ENCODE data around the gene CPLANE1.
"Not testable (repeated sequence)": the region's sequence is repeated elsewhere in the genome, so short reads cannot be mapped to it uniquely, and the experiment has no call there.

The CPLANE1 gene

DNA sequence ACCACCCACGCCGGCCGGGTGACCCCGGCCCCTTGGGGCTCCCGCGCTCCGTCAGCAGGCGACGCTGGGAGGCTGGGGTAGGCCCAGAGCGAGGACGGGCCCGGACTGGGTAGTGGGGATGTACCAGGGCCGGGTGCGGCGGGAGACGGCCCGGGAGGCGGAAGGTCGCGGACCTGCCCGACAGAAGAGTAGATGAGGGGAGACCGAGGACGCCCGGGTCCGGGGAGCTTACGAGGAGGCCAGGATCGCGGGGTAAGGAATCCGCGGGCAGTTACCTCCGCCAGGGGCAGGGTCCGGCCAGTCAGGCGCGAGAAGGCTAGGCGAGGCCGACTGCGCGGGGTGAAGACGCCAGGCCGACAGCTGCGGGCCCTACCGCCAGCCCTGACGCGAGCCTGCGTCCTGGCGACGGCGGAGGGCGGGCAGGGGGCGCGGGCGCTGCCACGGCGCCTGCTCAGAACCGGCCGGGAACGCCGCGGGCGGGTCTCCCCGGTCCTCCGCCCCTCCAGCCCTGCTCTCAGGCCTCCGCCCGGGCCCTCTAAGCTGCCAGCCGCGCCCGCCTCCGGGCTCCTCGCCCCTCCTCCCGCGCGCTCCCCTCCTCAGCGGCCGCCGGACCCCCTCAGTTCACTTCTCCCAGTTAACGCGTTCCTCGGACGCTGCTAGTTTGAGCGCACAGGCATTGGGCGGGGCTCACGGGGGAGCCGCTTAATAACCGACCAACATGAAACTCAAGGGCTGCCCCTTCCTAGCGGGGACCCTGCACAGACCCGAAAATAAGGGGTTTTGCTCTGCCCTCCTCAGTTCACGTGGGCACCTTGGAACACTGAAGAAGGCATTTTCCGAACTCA is at the start of gene CPLANE1:
Gene CPLANE1, minus strand, starts transcription at position 407 of the 845 bp plus-strand sequence. CDS start 1,678 bp downstream, outside the sequence.
- DNase-seq, result no peak

GRCh38 chr5:37296313-37296712 is 47.1 kb upstream of the CPLANE1 start:
- not testable (repeated sequence) for DNase-seq

- DNase-seq, result peak; percentile 15
These were observed 34.1 kb upstream of the CPLANE1 start for GRCh38 chr5:37283214-37283820.

GRCh38 chr5:37275511-37275910 is 26.3 kb upstream of the CPLANE1 start:
- DNase-seq, result no peak

DNA sequence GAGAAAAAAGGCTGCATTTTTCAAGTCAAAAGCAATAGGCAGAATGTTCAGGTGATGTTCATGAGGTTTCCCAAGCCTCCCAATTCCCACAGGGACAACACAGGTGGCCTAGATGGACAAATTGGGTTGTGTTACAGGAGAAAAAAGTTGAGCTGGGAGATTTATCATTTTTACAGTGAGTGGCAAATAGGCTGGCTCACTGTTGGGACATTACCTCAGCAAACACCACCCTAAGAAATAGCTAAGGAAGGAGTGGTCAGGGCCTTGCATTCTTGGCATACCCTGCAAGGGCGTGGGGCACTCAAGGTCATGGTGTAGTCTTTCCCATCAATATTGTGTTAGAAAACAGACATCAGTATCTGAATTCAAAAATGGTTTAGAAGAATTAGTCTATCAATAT is 23.3 kb upstream of the CPLANE1 start:
- no peak for DNase-seq

GRCh38 chr5:37268100-37268499 is 18.9 kb upstream of the CPLANE1 start:
- not testable (repeated sequence) for DNase-seq

GRCh38 chr5:37255774-37256358 is 6.7 kb upstream of the CPLANE1 start:
- DNase-seq, result no peak

DNA sequence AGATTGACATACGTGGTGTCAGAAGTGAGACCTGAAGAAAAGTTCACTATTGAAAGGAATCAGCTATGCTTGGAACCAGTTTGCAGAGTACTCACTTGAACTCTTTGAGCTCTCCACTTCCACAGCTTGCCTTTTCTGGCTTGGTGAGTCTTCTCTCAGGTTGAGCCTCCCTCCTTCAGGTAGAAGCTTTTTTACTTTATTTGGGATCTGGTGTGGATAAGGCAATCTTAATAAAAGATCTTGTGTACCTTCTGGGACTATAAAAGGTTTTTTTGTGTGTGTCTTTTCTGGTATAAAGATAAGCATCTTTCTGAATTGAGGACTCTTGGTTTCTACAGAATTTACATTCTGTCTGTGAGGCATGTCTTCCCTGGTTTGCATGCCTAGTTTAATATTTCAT is 5.4 kb upstream of the CPLANE1 start:
- no peak for DNase-seq

- DNase-seq, result no peak
These were observed 2.5 kb upstream of the CPLANE1 start for GRCh38 chr5:37251665-37252064.

GRCh38 chr5:37249815-37250164 is 614 bp upstream of the CPLANE1 start:
- DNase-seq, result no peak

DNA sequence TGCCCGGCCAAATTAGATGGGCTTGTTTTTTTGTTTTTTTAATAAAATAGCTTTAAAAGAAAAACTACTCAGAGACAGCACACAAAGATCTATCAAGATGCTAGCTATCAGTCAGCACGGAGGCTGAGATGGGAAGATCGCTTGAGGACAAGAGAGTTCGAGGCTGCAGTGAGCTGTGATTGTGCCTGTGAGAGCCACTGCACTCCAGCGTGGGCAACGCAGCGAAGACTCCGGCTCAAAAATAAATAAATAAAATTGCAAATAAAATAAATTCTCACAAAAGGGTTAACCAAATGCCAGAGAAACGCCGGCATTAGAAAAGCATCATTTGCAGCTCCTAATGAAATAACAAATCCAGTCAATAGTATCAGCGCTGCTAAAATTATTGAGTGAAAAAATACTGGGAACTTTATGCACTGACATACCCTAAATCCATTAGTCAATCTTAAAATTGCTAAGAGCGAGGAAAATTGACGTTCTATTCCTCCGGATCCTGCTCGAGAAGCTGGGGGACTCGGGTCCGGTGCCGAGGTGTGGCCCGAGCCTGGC is 681 bp downstream of the CPLANE1 start:
- no peak for DNase-seq

DNA sequence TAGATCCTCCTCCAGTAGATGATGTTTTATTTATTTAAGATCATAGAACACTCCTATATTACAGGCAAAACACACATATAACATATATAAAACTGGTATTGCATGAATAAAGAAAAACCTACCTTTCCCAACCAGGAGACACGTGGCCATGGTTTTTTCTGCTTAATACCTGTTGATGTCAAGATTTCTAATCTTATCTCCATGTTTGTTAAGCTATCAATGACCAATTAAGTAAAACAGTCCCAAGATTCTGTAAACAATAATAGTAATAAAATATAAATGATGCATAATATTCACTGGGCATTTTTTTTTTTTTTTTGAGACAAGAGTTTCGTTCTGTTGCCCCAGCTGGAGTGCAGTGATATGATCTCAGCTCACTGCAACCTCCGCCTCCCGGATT is 1.7 kb downstream of the CPLANE1 start:
- DNase-seq, result no peak

GRCh38 chr5:37247036-37247435 is 2.1 kb downstream of the CPLANE1 start:
- DNase-seq, result no peak

DNA sequence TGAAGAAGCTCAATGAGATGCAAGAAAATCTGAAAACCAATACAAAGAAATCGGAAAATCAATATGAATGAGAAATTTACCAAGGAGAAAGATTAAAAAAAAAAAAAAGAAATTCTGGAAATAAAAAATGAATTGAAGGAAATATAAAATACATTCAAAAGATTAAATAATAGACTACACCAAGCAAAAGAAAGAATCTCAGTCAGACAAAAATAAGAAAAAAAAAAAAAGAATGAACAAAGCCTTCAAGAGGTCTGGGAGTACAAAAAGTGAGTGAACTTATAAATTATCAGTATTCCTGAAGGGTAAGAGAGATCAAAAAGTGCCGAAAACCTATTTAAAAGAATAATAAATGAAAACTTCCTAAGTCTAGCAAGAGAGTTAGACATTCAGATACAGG is 14.9 kb downstream of the CPLANE1 start:
- DNase-seq, result no peak

DNA sequence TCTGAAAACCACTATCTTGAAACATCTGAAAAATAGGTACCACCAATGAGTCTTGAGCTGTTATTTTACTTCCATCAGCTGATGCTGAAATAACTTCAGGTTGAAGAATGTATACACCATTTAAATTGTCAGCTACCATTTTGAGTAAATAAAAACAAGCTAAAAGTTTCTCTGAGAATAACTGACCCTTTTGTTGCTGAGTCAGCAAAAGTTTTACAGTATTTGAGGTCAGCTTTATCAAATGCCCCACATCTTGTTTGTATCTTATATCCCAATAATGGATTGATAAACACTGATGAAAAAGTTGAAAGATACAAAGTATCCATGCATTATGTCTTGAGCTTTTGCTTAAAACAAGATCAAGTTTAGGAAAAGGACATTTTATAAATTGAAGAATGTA is 22.8 kb downstream of the CPLANE1 start:
- DNase-seq, result no peak

- DNase-seq, result no peak
These were observed 27.0 kb downstream of the CPLANE1 start for GRCh38 chr5:37222181-37222580.

DNA sequence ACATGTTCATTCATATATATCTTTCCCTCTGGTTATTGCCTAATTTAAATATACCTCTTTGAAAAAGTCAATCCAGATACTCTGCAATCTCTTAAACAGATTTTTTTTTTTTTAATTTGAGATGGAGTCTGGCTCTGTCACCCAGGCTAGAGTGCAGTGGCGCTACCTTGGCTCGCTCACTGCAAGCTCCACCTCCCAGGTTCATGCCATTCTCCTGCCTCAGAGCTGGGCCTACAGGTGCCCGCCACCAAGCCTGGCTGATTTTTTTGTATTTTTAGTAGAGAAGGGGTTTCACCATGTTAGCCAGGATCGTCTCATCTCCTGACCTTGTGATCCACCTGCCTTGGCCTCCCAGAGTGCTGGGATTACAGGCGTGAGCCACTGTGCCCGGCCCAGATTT is 28.8 kb downstream of the CPLANE1 start:
- DNase-seq, result not testable (repeated sequence)

DNA sequence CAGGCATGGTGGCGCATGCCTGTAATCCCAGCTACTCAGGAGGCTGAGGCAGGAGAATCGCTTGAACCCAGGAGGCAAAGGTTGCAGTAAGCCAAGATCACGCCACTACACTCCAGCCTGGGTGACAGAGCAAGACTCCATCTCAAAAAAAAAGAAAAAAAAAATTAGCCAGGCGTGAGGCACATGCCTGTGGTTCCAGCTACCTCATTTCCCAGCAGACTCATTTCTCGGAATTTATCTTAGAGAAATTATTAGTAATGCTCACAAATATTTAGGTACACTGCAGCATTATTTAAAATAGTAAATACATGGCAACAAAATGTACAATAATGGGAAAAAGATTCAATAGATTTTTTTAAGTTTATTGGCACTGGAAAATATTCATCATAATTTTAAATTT is 29.8 kb downstream of the CPLANE1 start:
- DNase-seq, result not testable (repeated sequence)

DNA sequence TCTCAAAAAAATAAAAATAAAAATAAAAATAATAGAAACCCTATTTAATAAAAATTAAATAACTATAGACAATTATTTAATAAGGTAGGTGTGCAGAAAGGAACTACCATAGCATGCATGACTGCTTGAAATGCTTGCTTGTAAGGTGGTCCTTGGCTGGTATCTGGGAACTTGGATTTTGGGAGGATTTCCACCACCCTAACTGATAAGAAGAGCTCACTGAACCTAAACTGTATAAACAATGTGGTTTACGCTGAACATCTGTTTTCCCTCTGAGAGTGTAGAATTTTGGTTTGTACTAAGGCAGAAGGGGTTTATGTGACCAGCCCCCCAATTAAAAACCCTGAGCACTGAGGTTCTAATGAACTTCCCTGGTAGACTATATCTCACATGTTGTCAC is 31.2 kb downstream of the CPLANE1 start:
- DNase-seq, result no peak

- no peak for DNase-seq
These were observed 34.6 kb downstream of the CPLANE1 start for GRCh38 chr5:37214550-37214949.

- DNase-seq, result peak; percentile 81
These were observed 37.1 kb downstream of the CPLANE1 start for GRCh38 chr5:37212096-37212495.

- DNase-seq, result no peak
These were observed 37.5 kb downstream of the CPLANE1 start for GRCh38 chr5:37211661-37212060.

DNA sequence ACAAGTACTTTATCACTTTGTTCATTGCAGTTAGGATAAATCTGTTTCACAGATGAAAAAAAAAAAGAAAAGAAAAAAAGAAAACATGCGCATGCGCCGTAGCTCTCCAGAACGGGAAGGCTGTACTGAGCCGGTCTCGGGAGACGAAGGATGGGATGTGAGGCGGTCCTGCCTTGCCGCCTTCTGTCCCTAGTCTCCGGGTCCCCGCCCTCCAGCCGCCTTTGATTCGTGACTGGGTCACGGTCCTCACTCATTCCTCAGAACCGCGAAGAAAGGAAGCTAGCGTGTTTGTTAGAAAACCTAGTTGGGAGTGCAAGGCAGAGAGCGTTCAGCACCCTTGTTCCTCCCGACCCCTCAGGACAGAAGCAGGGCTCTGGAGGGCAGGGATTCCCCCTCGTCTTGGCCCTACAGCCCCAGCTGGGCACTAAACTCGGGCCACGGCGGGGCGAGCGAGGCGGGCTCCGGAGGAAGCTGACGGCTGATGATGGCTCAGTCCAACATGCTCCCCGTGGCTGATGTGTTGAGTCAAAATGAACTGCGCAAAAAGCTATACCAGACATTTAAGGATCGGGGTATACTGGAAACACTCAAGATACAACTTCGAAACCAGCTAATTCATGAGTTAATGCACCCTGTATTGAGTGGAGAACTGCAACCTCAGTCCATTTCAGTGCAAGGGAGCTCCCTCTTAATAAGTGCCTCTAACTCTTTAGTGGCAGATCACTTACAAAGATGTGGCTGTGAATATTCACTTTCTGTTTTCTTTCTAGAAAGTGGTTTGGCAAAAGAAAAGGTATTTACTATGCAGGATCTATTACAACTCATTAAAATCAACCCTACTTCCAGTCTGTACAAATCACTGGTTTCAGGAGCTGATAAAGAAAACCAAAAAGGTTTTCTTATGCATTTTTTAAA is 40.0 kb downstream of the CPLANE1 start:
- DNase-seq, result no peak

All from OCI-M1 (cell line).